Activated CD4-positive, alpha-beta T cell treated with anti-CD3 and anti-CD28 coated beads for 48 hours (primary cell): Measurements from ENCODE around the gene CCL17.
"Not testable (repeated sequence)": the region's sequence is repeated elsewhere in the genome, so short reads cannot be mapped to it uniquely, and the experiment has no call there.

ENCODE experiments used
- DNase-seq: peaks from one replicate; pipeline ENCODE4 v3.0.0-alpha.2; 2020

CCL17 gene

DNA sequence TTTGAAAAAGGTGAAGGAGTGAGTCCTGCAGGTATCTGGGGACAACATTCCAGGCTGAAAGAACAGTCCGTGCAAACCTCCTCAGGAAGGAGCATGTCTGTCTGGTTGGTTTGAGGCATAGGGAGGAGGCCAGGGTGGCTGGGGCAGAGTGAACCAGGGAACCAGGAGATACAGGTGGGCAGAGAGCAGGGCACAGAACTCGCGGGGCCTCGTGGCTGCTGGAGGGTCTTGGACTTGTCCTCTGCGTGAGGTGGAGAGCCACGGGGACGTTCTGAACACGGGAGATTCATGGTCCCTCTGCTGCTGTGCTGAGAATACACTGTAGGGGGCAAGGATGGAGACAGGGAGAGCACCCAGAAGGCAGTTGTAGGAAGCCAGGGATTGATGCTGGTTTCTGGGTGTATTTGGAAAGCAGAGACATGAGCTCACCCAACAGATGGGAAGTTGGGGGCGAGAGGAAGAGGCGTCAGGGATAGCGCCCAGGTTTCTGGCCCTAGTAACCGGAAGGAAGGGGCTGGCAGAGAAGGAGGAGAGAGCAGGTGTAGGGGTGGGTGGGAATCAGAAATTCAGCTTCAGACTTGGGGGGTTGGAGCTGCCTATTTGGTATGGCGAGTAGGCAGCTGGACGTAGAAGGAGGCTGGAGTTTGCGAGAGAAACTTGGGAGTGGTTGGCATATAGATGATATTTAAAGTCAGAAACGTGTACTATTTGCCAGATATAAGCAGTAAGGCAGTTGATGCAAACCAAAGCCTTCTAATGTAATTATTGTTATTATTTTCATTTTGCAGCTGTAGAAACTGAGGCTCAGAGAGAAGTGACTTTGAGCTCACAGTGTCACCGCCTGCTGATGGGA is at the start of gene CCL17:
TSS of gene CCL17 (plus strand) at position 803 of the 853 bp plus-strand sequence. CDS start 9,166 bp downstream, outside the sequence.
- no peak for DNase-seq

DNA sequence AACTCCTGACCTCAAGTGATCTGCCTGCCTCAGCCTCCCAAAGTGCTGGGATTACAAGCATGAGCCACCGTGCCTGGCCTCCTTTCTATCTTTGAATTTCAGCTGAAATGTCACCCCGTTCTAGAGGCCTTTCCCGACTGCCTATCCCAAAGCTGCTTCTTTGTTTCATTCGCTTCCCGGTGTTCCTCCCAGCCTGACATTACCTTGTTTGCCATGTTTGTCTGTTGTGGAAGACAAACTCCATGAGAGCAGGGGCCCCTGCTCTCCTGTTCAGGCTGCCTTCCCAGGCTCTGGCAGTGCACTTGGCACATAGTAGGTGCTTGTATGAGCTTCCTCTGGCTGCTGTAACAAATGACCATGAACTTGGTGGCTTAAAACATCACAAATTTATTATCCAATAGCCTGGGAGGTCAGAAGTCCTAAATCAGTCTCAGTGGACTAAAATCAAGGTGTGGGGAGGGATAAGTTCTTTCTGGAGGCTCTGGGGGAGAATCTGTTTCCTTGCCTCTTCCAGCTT is 48.6 kb upstream of the CCL17 start:
- no peak for DNase-seq

- no peak for DNase-seq
Measured at GRCh38 chr16:57356547-57356946, 48.0 kb upstream of the CCL17 start.

DNA sequence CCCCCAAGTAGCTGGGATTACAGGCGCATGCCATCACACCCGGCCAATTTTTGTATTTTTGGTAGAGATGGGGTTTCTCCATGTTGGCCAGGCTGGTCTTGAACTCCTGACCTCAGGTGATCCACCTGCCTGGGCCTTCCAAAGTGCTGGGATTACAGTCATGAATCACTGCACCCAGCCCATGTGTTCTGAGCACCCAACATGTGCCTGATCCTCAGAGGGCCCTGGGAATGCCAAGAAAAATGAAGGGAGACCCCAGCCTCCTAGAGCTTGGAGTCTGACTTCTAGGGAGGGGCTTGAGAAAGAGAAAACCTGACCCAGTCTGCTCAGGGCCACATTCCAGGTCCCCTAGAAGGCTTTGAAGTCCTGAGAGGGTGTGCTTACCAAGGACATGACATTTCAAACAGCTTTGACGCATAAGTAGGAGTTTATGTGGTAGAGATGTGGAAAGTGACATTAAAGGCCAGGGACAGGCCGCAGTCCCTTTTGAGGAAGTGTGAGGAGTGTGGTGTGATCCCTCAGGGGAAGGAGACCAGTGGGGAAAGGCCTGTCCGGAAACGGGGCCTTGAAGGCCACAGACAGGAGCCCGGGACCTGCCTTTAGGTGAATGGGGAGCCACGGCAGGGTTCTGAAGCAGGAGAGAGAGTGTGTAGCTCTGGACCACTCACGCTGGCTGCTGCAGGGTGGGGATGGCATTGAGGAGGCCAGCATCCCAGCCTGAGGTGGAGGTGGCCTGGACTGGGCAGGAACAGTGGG is 47.1 kb upstream of the CCL17 start:
- DNase-seq: no peak

DNA sequence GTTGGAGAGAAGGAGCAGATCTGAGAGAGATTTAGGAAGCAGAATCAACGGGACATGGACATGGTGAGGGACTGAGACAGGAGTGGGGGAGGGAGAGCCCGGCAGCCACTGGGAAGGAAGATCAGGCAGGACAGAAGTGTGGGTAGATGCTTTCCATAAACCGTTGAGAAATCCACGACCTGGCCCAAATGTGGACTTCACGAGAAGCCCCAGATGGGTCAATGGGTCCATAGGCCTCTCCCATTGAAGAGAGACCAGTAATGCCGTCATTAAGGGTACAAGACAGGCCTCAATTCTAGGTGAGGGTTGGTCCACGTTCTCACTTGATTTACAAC is 46.5 kb upstream of the CCL17 start:
- DNase-seq: no peak

DNA sequence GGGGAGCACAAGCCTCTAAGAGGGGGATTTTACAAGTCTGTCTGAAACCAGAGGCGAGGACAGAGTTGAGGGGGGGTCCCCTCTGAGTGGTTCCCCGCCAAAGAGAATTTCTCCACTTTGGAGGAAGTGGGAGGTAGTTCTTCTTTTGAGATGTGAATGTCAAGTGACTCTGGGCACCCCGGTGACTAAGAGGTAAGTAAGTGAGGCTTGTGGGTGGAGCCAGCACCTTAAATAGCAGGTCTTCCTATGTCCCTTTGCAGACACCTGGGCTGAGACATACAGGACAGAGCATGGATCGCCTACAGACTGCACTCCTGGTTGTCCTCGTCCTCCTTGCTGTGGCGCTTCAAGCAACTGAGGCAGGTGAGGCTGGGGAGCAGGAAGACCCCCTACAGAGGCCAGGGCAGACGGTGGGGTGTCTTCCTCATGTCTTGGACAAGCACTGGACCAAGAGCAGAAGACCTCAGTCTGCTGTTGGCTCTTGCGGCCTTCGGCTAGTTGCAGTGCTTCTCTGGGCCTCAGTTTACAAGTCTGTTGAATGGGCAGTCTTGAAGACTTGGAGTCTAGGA is 46.0 kb upstream of the CCL17 start, which contains the start of gene CCL22:
TSS of gene CCL22 (plus strand) at position 257 of the 569 bp plus-strand sequence. CDS start at position 291, 34 bp downstream.
- DNase-seq: peak; percentile 47

DNA sequence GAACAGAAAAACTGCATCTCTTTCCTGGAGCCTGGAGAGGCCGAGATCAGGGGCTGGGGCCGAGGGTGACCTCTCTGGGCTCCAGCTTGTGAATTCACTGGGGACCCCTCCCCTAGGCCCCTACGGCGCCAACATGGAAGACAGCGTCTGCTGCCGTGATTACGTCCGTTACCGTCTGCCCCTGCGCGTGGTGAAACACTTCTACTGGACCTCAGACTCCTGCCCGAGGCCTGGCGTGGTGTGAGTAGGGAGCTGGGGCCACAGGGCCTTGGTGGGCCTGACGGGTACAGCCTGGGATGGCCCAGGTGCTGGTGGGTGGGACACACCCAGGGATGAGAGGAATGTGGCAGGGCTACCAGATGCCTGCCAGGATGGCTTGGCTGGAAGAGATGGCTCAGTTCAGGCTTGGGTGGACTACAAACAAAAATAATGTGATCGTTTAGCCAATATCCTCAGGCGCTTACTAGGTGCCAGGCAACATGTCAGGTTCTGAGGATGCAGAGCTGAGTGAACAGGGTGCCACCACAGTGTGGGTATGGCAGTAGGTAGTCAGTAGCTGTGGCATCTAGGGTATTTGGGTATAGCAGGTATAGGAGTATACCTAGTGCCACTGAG is 44.1 kb upstream of the CCL17 start:
- DNase-seq: no peak

DNA sequence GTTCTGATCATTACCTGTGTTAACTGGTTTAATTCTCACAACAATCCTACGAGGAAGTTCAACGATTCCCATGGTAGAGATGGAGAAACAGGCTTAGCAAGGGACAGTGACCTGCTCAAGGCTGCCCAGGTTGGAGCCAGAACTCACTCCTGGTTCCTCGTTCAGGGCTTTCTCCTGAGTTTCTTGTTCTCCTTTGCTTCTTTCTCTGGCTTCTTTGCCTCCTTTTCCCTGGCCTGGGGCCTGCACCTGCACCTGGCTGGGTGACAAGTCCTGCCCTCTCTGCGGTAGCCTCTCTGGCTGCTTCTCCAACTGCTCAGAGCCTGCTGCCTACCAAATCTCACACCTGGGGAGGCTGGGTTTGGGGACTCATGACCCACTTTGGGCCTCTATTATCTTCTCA is 43.2 kb upstream of the CCL17 start:
- no peak for DNase-seq

- DNase-seq: no peak
Measured at GRCh38 chr16:57364143-57364542, 40.4 kb upstream of the CCL17 start.

- no peak for DNase-seq
Measured at GRCh38 chr16:57366544-57367040, 38.0 kb upstream of the CCL17 start.

GRCh38 chr16:57367116-57367752 is 37.3 kb upstream of the CCL17 start:
- no peak for DNase-seq

- DNase-seq: no peak
Measured at GRCh38 chr16:57371494-57372371, 32.8 kb upstream of the CCL17 start.

GRCh38 chr16:57372372-57373116 is 32.0 kb upstream of the CCL17 start, which contains the start of gene CX3CL1:
Gene CX3CL1 (plus strand): TSS chr16:57372490. CDS start chr16:57372569, 79 bp downstream.
- DNase-seq: no peak

GRCh38 chr16:57373117-57373947 is 31.2 kb upstream of the CCL17 start:
- no peak for DNase-seq

- DNase-seq: peak; percentile 26
Measured at GRCh38 chr16:57374067-57374534, 30.5 kb upstream of the CCL17 start.

DNA sequence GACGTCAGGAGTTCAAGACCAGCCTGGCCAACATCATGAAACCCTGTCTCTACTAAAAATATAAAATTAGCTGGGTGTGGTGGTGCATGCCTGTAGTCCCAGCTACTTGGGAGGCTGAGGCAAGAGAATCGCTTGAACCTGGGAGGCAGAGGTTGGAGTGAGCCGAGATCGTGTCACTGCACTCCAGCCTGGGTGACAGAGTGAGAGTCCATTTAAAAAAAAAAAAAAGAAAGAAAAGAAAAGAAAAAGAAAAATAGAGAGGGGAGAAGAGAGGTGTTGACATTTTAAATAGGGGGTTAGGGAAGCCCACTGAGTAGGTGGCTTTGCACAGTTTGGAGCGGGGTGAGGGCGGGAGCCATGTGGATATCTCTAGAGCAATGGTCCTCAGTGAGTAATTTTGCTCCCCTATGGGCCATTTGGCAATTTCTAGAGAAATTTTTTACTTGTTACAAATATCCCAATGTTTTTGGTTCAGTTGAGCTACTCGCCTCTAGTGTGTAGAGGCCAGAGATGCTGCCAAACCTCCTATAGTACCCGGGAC is 29.6 kb upstream of the CCL17 start:
- not testable (repeated sequence) for DNase-seq

GRCh38 chr16:57376313-57376818 is 28.2 kb upstream of the CCL17 start:
- no peak for DNase-seq

GRCh38 chr16:57377080-57377841 is 27.3 kb upstream of the CCL17 start:
- peak; percentile 66 for DNase-seq
